ENCODE results near the gene KLHL34. TPM values are rescaled to one million over a fixed set of nuclear protein-coding genes. Genes with fewer than 3 reads are reported as not detected.

Gene KLHL34
- total and polyA plus RNA-seq, 3 donors from 2014 or later = 0.16 to 0.47 (median 0.31) TPM

GRCh38 chrX:21620234-21620633, 37.9 kb downstream of the KLHL34 start:
- Histone ChIP-seq H3K4me3 (no peak overlapping the region), H3K27ac (no peak overlapping the region), H3K27me3 (no peaks in the 10 kb centered on the region), H3K4me1 (no peaks in the 10 kb centered on the region), H3K9me3 (no peaks in the 10 kb centered on the region), H3K36me3 (ENCODE audit: low read depth, missing control alignments) (no peaks in the 10 kb centered on the region)
- WGBS, 2 donors = 90 to 92% methylated on average over 2 of the region's 2 CpGs
- no peak for DNase-seq
- no peak for TF ChIP-seq CTCF (IDR thresholded peaks at IDR 0.05)
- no peak for TF ChIP-seq POLR2A (IDR thresholded peaks at IDR 0.05)
- intact Hi-C loops (cut with DNase I; ENCODE audit: low total_unique reads) = no loop called here

GRCh38 chrX:21616386-21616785, 41.7 kb downstream of the KLHL34 start:
- 76 to 94% methylated on average over 1 of the region's 1 CpG for WGBS, 2 donors
- Histone ChIP-seq H3K27ac (no peak overlapping the region), H3K27me3 (no peaks in the 10 kb centered on the region), H3K36me3 (ENCODE audit: low read depth, missing control alignments) (no peaks in the 10 kb centered on the region), H3K4me3 (no peak overlapping the region), H3K4me1 (no peaks in the 10 kb centered on the region), H3K9me3 (no peaks in the 10 kb centered on the region)
- TF ChIP-seq POLR2A (IDR thresholded peaks at IDR 0.05) = no peak
- TF ChIP-seq CTCF (IDR thresholded peaks at IDR 0.05) = no peak
- intact Hi-C loops (cut with DNase I; ENCODE audit: low total_unique reads) = no loop called here
- DNase-seq = no peak

- Histone ChIP-seq H3K36me3 (ENCODE audit: low read depth, missing control alignments) (no peaks in the 10 kb centered on the region), H3K9me3 (no peaks in the 10 kb centered on the region), H3K4me1 (no peaks in the 10 kb centered on the region), H3K27ac (no peak overlapping the region), H3K4me3 (no peak overlapping the region), H3K27me3 (no peaks in the 10 kb centered on the region)
- 65 to 72% methylated on average over 3 to 5 of the region's 5 CpGs for WGBS, 2 donors
- DNase-seq = no peak
- no peak for TF ChIP-seq POLR2A (IDR thresholded peaks at IDR 0.05)
- no peak for TF ChIP-seq CTCF (IDR thresholded peaks at IDR 0.05)
- intact Hi-C loops (cut with DNase I; ENCODE audit: low total_unique reads) = no loop called here
Observed at GRCh38 chrX:21612154-21612553, 46.0 kb downstream of the KLHL34 start.

- Histone ChIP-seq H3K27ac (no peak overlapping the region), H3K27me3 (no peaks in the 10 kb centered on the region), H3K9me3 (no peaks in the 10 kb centered on the region), H3K4me3 (no peak overlapping the region), H3K36me3 (ENCODE audit: low read depth, missing control alignments) (no peaks in the 10 kb centered on the region), H3K4me1 (no peaks in the 10 kb centered on the region)
- intact Hi-C loops (cut with DNase I; ENCODE audit: low total_unique reads) = no loop called here
- TF ChIP-seq POLR2A (IDR thresholded peaks at IDR 0.05) (no peak), CTCF (IDR thresholded peaks at IDR 0.05) (no peak)
- DNase-seq = no peak
- 91 to 95% methylated on average over 1 of the region's 1 CpG for WGBS, 2 donors
Observed at GRCh38 chrX:21610168-21610567, 48.0 kb downstream of the KLHL34 start.

GRCh38 chrX:21606002-21606401, 52.1 kb downstream of the KLHL34 start:
- H3K27me3 ChIP-seq = no peaks in the 10 kb centered on the region
- no peaks in the 10 kb centered on the region for H3K9me3 ChIP-seq
- H3K4me3 ChIP-seq = no peak overlapping the region
- no peak overlapping the region for H3K27ac ChIP-seq
- H3K36me3 ChIP-seq (ENCODE audit: low read depth, missing control alignments) = no peaks in the 10 kb centered on the region
- intact Hi-C loops (cut with DNase I; ENCODE audit: low total_unique reads) = no loop called here
- TF ChIP-seq POLR2A (IDR thresholded peaks at IDR 0.05) (no peak), CTCF (IDR thresholded peaks at IDR 0.05) (no peak)
- DNase-seq = no peak
- no peaks in the 10 kb centered on the region for H3K4me1 ChIP-seq

Other genes with a start within 250 kb of the KLHL34 start
- not detected for gene SMPX, start 99.8 kb upstream of the KLHL34 start, total RNA-seq
- gene SMPX, start 99.8 kb upstream of the KLHL34 start, polyA plus RNA-seq (ENCODE audit: insufficient read depth, low read depth, low replicate concordance) = 4.2 TPM
- gene MBTPS2, start 181.3 kb upstream of the KLHL34 start, total RNA-seq = 10 to 100 TPM; 11.4 TPM
- gene MBTPS2, start 181.3 kb upstream of the KLHL34 start, polyA plus RNA-seq (ENCODE audit: insufficient read depth, low read depth, low replicate concordance) = 8.5 TPM
- 10 to 100 TPM; 11.7 to 15.6 TPM for gene YY2, start 197.7 kb upstream of the KLHL34 start, total RNA-seq
- 8.3 TPM for gene YY2, start 197.7 kb upstream of the KLHL34 start, polyA plus RNA-seq (ENCODE audit: insufficient read depth, low read depth, low replicate concordance)

All from testis (tissue), 3 donors.